ENCODE measurements around the gene NPAS4. TPM values are rescaled to one million over a fixed set of nuclear protein-coding genes. Genes with fewer than 3 reads are reported as not detected.

NPAS4 gene
- total and polyA plus RNA-seq, 2 of the 13 experiments (the other 11 are each of a cell fraction or from before 2014, with no cell fraction given) = not detected

GRCh38 chr11:66450560-66450959 is 29.7 kb downstream of the NPAS4 start:
- Histone ChIP-seq H3K9ac (ENCODE audit: insufficient read depth, low read depth, low read length) (no peak overlapping the region), H2AFZ (ENCODE audit: low read length) (no peak overlapping the region), H3K9me3 (ENCODE audit: low read length) (no peaks in the 10 kb centered on the region), H3K27ac (ENCODE audit: extremely low read length, insufficient read depth, low read length) (no peak overlapping the region), H3K36me3 (replicated peaks in 1 of 2; ENCODE audit: control insufficient read depth in 1 of 2, insufficient read depth in 2 of 2, low read length in 2 of 2) (no peaks in the 10 kb centered on the region), H3K79me2 (ENCODE audit: insufficient read depth, low read length) (no peaks in the 10 kb centered on the region), H3K4me2 (ENCODE audit: low read depth, low read length) (no peak overlapping the region), H4K20me1 (ENCODE audit: insufficient read depth, low read length) (no peaks in the 10 kb centered on the region), H3K4me3 (replicated peaks in 1 of 3; ENCODE audit: insufficient read depth in 1 of 3, low read depth in 2 of 3, low read length in 3 of 3) (no peak overlapping the region), H3K4me1 (ENCODE audit: insufficient read depth, low read length) (peaks cover 14% of the 10 kb centered on the region), H3K27me3 (ENCODE audit: control insufficient read depth in 1 of 2, insufficient read depth in 2 of 2, low read length in 2 of 2) (peaks cover 0 to 24% of the 10 kb centered on the region in 2 experiments; a peak in 3 of 5 replicates)
- no peak for ATAC-seq
- in situ Hi-C loops (cut with HindIII; ENCODE audit: extremely low pct_ligation_motif_present, low pct_unique_long_range_greater_than_20kb) (no loop called here), intact Hi-C loops (cut with micrococcal nuclease; ENCODE audit: unreplicated experiment) (no loop called here)
- no peak for FAIRE-seq
- TF ChIP-seq ZBTB26 (CRISPR knock-in tag; IDR thresholded peaks at IDR 0.05; ENCODE audit: borderline replicate concordance) (no peak), ZNF740 (CRISPR knock-in tag; IDR thresholded peaks at IDR 0.05) (no peak), CEBPB (IDR thresholded peaks at IDR 0.05; ENCODE audit: borderline replicate concordance, low read depth, low read length) (no peak), HNRNPL (IDR thresholded peaks at IDR 0.05; ENCODE audit: low read depth, low read length) (no peak), ZNF670 (CRISPR knock-in tag; IDR thresholded peaks at IDR 0.05; ENCODE audit: borderline replicate concordance) (no peak), UBTF (CRISPR knock-in tag; IDR thresholded peaks at IDR 0.05) (no peak), TFDP1 (CRISPR knock-in tag; IDR thresholded peaks at IDR 0.05; ENCODE audit: borderline replicate concordance) (no peak), ZMYM2 (CRISPR knock-in tag; IDR thresholded peaks at IDR 0.05) (no peak)
- POLR2A ChIA-PET = no interaction called here
- BruUV-seq (replicated peaks) = no TSS peak
- DNase-seq (ENCODE audit: low spot score) = no peak
- 4% methylated on average over 4 of the region's 4 CpGs for WGBS (ENCODE audit: low lambda C conversion rate)
- CTCF ChIA-PET (ENCODE audit: low intra/inter-chr PET ratio, low total read pairs) = no interaction called here

Measured in HepG2 (cell line).